NCI-H774 (cell line): ENCODE measurements around the gene GNAZ.

Experiments used
- DNase-seq: peaks from one replicate; lab custom pipeline; 2025; lab: John Stamatoyannopoulos, UW

The GNAZ gene

GRCh38 chr22:23093051-23093788 is 22.9 kb downstream of the GNAZ start:
- DNase-seq: no peak

GRCh38 chr22:23094260-23094659 is 23.9 kb downstream of the GNAZ start:
- no peak for DNase-seq

- no peak for DNase-seq
These were observed 24.7 kb downstream of the GNAZ start for GRCh38 chr22:23094695-23095681.

DNA sequence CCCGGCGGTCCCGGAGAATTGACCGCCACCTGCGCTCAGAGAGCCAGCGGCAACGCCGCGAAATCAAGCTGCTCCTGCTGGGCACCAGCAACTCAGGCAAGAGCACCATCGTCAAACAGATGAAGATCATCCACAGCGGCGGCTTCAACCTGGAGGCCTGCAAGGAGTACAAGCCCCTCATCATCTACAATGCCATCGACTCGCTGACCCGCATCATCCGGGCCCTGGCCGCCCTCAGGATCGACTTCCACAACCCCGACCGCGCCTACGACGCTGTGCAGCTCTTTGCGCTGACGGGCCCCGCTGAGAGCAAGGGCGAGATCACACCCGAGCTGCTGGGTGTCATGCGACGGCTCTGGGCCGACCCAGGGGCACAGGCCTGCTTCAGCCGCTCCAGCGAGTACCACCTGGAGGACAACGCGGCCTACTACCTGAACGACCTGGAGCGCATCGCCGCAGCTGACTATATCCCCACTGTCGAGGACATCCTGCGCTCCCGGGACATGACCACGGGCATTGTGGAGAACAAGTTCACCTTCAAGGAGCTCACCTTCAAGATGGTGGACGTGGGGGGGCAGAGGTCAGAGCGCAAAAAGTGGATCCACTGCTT is 25.5 kb downstream of the GNAZ start:
- DNase-seq: no peak

DNA sequence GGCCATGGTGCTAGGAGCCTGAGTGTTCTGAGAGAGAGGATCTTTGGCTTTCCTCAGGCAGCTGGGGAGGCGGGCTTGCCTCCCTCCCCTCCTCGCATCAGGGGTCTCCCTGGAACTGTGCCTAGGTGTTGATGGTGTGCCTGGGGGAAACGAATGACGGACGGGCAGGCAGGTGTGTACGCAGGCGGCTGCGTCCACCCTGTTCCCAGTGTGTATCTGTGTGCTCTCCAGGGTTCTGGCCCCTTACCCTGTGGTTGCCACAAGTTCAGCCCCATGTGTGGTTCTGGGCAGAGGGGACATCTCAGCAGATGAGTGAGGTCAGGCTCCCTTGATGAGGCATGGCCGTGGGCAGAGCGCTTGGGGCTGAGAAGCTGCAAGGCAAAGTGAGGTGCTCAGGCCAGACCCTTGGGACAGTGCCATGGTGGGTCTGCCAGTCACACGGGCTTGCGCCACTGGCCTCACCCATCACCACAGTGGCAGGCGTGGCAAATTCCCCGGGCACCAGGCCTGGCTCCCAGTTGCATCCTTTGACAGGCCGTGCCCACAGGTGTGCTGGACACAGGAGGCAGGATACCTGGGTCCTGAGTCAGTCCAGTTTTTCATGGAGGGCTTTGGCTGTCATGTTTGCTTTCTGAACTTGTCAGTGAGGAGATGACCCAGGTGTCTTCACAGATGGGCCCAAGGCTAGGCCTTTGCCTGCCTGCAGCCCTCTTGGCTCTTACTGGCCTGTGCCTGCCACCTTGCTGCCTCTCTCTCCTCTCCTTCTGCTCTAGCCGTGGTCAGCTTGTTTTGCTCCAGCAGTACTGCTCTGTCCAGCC is 27.3 kb downstream of the GNAZ start:
- DNase-seq: no peak

DNA sequence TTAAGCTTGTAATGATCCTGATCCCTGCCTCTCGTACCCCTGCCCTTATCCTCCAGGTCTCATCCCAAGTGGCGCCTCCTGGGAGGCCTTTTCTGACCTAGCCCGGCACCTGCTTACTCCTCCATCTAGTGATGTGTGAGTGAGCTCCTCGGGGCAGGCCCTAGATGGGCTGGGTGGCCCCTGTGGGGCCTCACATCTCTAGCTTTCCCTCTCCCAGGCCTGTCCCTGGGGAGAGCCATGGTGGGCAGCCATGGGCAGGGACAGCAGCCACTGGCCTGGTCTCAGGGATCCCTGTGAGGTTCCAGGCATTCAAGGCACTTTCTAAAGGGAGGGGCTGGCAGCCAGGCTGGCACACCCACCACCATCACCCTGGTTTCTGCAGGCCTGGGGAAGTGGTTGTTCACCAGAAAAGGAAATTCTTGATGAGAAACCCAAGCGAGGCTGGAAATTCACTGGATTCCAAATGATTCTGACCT is 27.9 kb downstream of the GNAZ start:
- DNase-seq: no peak

GRCh38 chr22:23098718-23099530 is 28.6 kb downstream of the GNAZ start:
- DNase-seq: no peak

GRCh38 chr22:23099531-23099804 is 29.1 kb downstream of the GNAZ start:
- DNase-seq: no peak

- no peak for DNase-seq
These were observed 29.9 kb downstream of the GNAZ start for GRCh38 chr22:23100124-23100801.

- DNase-seq: no peak
These were observed 31.2 kb downstream of the GNAZ start for GRCh38 chr22:23101524-23101923.

DNA sequence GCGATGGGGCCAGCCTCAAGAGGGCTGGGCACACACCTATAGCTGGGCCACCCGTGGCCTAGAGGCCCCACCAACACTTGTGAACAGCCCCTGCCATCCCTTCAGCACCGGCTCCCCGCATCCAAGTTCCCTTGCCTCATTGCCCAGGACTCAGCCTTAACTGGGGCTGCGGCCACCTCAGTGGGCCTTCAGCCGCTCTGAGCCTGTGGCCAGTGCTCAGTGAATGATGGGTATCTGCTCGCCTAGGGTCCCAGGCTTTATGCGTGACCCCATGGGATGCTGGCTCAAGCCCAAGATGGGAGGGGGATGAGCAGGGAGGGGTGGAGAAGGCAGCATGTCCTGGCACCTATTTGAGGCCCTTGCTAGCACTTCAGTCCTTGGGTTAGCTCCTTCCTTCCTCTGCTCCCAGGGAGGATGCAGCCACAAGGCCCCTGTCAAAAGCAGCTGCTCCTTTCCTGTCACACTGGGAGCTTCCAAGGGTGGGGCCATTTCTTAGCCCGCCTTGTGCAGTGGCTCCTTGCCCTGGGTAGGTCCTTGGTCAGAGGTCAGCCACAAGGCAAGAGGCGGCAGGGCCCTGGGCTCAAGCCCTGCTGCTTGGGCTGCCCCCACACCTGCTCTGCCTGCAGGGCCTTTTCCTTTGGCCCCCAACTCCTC is 31.8 kb downstream of the GNAZ start:
- DNase-seq: no peak

- DNase-seq: no peak
These were observed 32.5 kb downstream of the GNAZ start for GRCh38 chr22:23102776-23103175.

DNA sequence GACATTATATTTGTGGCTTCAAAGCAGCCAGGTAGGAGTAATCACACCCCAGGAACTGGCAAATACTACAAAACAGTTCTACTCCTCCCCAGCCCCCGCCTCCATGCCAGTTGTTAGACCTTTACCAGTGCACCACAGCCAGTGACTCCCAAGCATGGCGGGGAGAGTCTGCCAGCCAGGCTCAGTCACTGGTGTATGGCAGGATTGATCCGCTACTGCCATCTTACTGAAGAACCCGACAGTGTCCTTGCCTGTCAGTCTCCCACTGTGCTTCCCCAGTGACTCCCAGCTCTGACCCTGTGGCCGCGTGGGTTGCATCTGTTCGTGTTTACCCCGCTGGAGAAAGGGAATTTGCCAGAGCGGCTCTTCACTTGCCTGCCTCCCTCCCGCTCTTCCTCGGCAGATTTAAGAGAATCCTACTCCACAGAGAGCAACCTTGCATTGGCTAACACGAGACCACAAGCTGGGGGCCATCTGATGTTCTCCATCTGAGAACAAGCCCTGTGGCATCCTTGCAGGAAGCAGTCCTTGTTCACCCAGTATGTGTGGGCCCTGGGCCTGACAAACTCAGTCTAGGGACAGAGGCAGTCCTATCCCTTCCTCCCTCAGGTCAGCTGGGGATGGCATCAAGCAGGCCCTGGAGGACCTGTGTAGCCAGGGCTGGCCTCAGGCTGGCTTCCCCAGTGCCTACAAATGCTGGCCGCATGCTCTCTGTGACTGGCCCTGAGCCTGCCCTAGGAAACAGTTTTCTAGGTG is 33.1 kb downstream of the GNAZ start:
- no peak for DNase-seq

DNA sequence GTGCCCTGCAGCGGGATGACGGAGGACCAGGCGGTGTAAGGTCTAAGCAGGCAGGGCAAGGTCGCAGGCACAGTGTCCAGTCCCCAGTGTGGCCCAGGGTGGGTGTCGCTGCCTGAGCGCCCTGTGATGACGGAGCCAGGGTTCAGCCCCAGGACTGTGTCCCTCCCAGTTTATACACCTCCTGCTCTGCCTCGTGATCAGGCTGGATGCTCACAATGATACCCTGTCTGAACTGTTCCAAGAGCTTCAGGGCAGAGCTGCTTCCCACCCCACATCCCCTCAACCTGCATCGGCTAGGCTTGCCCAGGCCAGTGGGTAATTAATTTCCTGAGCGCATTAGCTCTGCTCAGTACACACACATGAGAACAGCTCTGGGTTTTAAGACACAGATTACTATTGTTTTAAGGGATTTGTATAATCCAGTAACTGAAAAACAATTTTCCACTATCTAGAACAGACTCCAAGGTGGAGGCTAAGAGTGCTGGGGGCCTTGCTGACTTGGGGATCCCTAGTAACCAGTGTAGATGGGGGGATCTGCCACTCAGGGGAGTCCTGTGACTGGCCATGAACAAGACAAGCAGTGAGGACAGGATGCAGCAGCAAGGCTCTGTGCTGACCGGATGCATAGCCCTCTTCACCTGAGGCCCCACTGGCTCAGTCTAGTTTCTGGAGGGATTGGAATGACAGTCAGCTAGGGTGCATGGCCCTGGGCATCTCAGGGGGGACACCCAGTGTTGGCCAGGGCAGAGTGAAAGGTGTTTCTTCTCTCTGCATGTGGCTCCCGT is 34.1 kb downstream of the GNAZ start:
- no peak for DNase-seq

DNA sequence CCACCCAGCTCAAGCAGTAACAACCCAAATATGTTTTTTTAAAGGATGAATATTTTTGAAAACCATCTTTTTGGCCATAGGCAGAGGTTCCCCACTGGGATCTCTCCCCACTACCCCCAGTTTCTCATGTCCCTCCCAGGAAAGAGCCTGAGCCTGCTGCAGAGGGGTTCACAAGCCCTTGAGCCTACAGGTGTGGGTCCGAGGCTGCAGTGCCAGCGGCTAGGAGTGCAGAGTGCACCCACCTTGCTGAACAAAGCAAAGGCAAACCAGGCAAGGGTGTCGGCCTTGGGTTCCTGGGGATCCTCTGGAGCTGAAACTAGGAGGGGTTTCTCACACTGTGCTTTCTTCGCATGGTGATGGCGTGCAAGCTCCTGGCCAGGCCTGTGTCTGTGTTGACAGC is 35.0 kb downstream of the GNAZ start:
- DNase-seq: no peak

DNA sequence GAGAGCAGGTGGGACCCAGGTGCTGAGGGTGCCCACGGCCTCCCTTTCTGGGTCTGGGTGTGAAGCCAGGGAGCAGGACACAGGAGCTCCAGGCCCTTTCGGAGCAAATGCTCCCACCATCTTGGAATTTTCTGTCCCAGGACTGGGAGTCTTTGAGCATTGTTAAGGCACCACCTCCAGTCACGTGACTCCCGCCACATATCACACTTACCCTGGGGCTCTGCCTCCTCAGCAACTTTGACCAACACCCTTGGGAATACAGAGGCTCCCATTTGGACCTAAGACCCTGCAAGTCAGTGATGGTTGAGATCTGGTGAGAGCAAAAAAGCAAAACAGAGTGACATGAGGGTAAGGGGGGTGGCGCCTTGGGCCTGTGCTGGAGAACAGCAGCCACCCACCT is 35.6 kb downstream of the GNAZ start:
- DNase-seq: no peak

DNA sequence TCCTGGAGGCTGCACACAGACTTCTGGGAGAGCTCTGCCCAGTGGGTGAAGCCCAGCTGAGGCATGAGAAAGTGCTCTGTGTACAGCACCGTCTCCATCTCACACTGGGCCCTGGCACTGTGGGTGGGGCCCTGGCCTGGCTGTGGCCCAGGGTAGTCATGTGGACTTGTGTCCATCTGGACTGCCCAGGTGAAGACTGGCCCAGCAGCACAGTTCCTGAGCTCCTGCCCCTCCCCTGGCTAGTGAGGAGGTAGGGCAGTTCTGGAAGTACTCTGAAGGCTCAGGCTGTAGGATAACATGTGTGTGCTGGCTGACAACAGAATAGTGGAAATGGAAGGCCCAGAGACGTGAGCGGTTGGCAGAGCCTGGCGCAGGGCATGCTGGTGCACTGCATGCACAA is 36.0 kb downstream of the GNAZ start:
- no peak for DNase-seq

GRCh38 chr22:23106906-23107367 is 36.6 kb downstream of the GNAZ start:
- DNase-seq: no peak
